PC-3 (cell line): ENCODE data around the gene CASP14. TPM values are rescaled to one million over a fixed set of nuclear protein-coding genes. Genes with fewer than 3 reads are reported as not detected.
A peak's percentile ranks its signal among the peaks of the same experiment; 100 is the strongest.

Experiments
- ATAC-seq: fragments of 200-7000 bp; cut with Tn5 transposase; 2 replicates; pipeline ENCODE4 v1.9.1; 2020; ENCODE audit warnings: mild to moderate bottlenecking, moderate library complexity
- BruUV-seq: library from RNA; stranded (reverse); fragments of 400-500 nt; replicated peaks from 2 replicates; lab custom pipeline; 2021; lab: Mats Ljungman, UMichigan
- CTCF ChIA-PET: fragments of 300-600 bp; sonication (Branson Sonifier 250); formaldehyde crosslinking; loops from one replicate; lab custom pipeline; 2022; ENCODE audit warnings: antibody characterized with exemption; lab: Charles Lee
- POLR2A ChIA-PET: fragments of 300-600 bp; sonication (Branson Sonifier 250); formaldehyde crosslinking; loops from one replicate; lab custom pipeline; 2022; ENCODE audit warnings: antibody characterized with exemption; ENCODE audit not compliant: unreplicated experiment; lab: Charles Lee
- DNase-seq: peaks from one replicate; pipeline ENCODE4 v3.0.0-alpha.2; 2015
- H2AFZ ChIP-seq: fragments of 300-600 bp; sonication (generic); 2 replicates; pipeline ENCODE4 v1.6.0; 2016; ENCODE audit warnings: antibody characterized with exemption, low read length
- H3F3A ChIP-seq: fragments of 300-600 bp; sonication (generic); one replicate; pipeline ENCODE4 v1.6.0; 2017; ENCODE audit warnings: antibody characterized with exemption, low read length, control low read depth, mild to moderate bottlenecking; ENCODE audit not compliant: unreplicated experiment
- H3K27ac ChIP-seq: fragments of 300-600 bp; sonication (generic); 2 replicates; pipeline ENCODE4 v1.5.1; 2016; ENCODE audit warnings: mild to moderate bottlenecking, low read length
- H3K27me3 ChIP-seq: fragments of 300-600 bp; sonication (generic); 2 replicates; pipeline ENCODE4 v1.6.1; 2016; ENCODE audit warnings: low read length, mixed read lengths
- H3K36me3 ChIP-seq: fragments of 300-600 bp; sonication (generic); 2 replicates; pipeline ENCODE4 v1.6.1; 2016; ENCODE audit warnings: low read depth, mixed run types, low read length, mixed read lengths
- H3K4me1 ChIP-seq: fragments of 300-600 bp; sonication (generic); 2 replicates; pipeline ENCODE4 v1.5.1; 2016; ENCODE audit warnings: low read length; ENCODE audit not compliant: insufficient read depth
- H3K4me2 ChIP-seq: fragments of 300-600 bp; sonication (generic); 2 replicates; pipeline ENCODE4 v1.6.0; 2016; ENCODE audit warnings: low read length
- H3K4me3 ChIP-seq: fragments of 300-600 bp; sonication (generic); 2 replicates; pipeline ENCODE4 v1.5.1; 2016; ENCODE audit warnings: mild to moderate bottlenecking, low read length, mixed read lengths
- H3K79me2 ChIP-seq: fragments of 300-600 bp; sonication (generic); 2 replicates; pipeline ENCODE4 v1.6.1; 2017; ENCODE audit warnings: low read length, mixed read lengths
- H3K9ac ChIP-seq: fragments of 300-600 bp; sonication (generic); 2 replicates; pipeline ENCODE4 v1.6.0; 2016; ENCODE audit warnings: mild to moderate bottlenecking, low read length
- H3K9me2 ChIP-seq: fragments of 300-600 bp; sonication (generic); replicated peaks from 2 replicates; pipeline ENCODE4 v1.6.1; 2016; ENCODE audit warnings: mixed run types, low read length, mixed read lengths
- H3K9me3 ChIP-seq: fragments of 300-600 bp; sonication (generic); 2 replicates; pipeline ENCODE4 v1.6.1; 2016; ENCODE audit warnings: low read length, mixed read lengths
- H4K20me1 ChIP-seq: fragments of 300-600 bp; sonication (generic); 2 replicates; pipeline ENCODE4 v1.6.1; 2016; ENCODE audit warnings: low read length, mixed read lengths
- CTCF ChIP-seq: fragments of 300-600 bp; sonication (generic); conservative IDR thresholded peaks from 2 replicates; pipeline ENCODE4 v1.5.1; 2017; ENCODE audit warnings: antibody characterized with exemption, low read depth, mild to moderate bottlenecking, low read length
- EZH2 ChIP-seq: fragments of 300-600 bp; sonication (generic); IDR thresholded peaks from one replicate; pipeline ENCODE4 v1.6.1; 2017; ENCODE audit warnings: antibody characterized with exemption, mild to moderate bottlenecking, low read length; ENCODE audit not compliant: unreplicated experiment
- EZH2phosphoT487 ChIP-seq: fragments of 300-600 bp; sonication (generic); IDR thresholded peaks from 2 replicates; pipeline ENCODE4 v1.6.1; 2018; ENCODE audit warnings: mild to moderate bottlenecking, antibody characterized with exemption, low read length, borderline replicate concordance
- intact Hi-C: fragments of 100-400 bp; cut with micrococcal nuclease; formaldehyde crosslinking; loops from 2 replicates; pipeline ENCODE4 v1.9.0; 2023
- total RNA-seq: library from RNA; depleted of rRNA; stranded (reverse); fragments of >200 nt; gene quantifications from 2 replicates; pipeline ENCODE4 v1.2.3, GENCODE V29; 2014

CASP14 gene
- total RNA-seq, 1 experiment from 2014 or later, result 5.0 TPM

GRCh38 chr19:15104411-15104810, 55.1 kb downstream of the CASP14 start:
- Histone ChIP-seq H3K36me3 (no peaks in the 10 kb centered on the region; the same call in 1 of the 2 replicates), H3K4me2 (no peak overlapping the region), H3K9ac (no peak overlapping the region), H3F3A (no peaks in the 10 kb centered on the region), H3K27ac (no peak overlapping the region), H3K9me3 (0 out of 2 replicates have a peak, but pooled peaks cover 6% of the 10 kb centered on the region), H4K20me1 (no peaks in the 10 kb centered on the region), H3K9me2 (no peaks in the 10 kb centered on the region), H3K27me3 (no peaks in the 10 kb centered on the region), H3K4me1 (peaks cover 5% of the 10 kb centered on the region), H3K79me2 (no peaks in the 10 kb centered on the region), H3K4me3 (no peak overlapping the region), H2AFZ (no peak overlapping the region)
- ChIA-PET CTCF (no interaction called here), POLR2A (no interaction called here)
- TF ChIP-seq CTCF (no peak), EZH2 (no peak), EZH2phosphoT487 (no peak)
- intact Hi-C loops, result no loop called here
- DNase-seq, result no peak
- no TSS peak for BruUV-seq
- no peak for ATAC-seq

DNA sequence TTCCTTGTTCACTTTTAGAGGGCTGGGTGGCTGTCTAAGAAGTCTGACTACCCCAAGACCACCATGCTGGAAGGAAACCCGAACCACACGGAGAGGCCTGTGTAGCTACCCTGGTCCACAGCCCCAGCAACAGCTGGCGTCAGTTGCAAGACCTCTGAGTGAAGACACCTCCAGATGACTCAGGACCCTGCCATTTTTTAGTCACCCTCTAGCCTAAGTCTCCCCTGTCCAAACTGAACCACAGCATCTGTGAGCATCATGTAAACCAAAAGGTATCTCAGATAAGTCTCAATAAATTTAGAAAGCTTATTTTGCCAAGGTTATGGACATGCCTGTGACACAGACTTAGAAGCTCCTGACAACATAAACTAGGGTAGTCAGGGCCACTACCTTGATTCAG, 55.8 kb downstream of the CASP14 start:
- H3K79me2 ChIP-seq, result no peaks in the 10 kb centered on the region
- no peaks in the 10 kb centered on the region for H3F3A ChIP-seq
- H3K9me3 ChIP-seq, result 0 out of 2 replicates have a peak, but pooled peaks cover 6% of the 10 kb centered on the region
- H3K27me3 ChIP-seq, result no peaks in the 10 kb centered on the region
- POLR2A ChIA-PET, result no interaction called here
- no peaks in the 10 kb centered on the region; the same call in 1 of the 2 replicates for H3K36me3 ChIP-seq
- H4K20me1 ChIP-seq, result no peaks in the 10 kb centered on the region
- H3K9ac ChIP-seq, result no peak overlapping the region
- H3K9me2 ChIP-seq, result no peaks in the 10 kb centered on the region
- no peak overlapping the region for H3K27ac ChIP-seq
- no peak overlapping the region for H3K4me2 ChIP-seq
- intact Hi-C loops, result no loop called here
- ATAC-seq, result no peak
- no peak for DNase-seq
- no peak overlapping the region for H3K4me3 ChIP-seq
- H2AFZ ChIP-seq, result no peak overlapping the region
- CTCF ChIA-PET, result no interaction called here
- TF ChIP-seq CTCF (no peak), EZH2 (no peak)
- BruUV-seq, result no TSS peak
- H3K4me1 ChIP-seq, result peaks cover 5% of the 10 kb centered on the region

DNA sequence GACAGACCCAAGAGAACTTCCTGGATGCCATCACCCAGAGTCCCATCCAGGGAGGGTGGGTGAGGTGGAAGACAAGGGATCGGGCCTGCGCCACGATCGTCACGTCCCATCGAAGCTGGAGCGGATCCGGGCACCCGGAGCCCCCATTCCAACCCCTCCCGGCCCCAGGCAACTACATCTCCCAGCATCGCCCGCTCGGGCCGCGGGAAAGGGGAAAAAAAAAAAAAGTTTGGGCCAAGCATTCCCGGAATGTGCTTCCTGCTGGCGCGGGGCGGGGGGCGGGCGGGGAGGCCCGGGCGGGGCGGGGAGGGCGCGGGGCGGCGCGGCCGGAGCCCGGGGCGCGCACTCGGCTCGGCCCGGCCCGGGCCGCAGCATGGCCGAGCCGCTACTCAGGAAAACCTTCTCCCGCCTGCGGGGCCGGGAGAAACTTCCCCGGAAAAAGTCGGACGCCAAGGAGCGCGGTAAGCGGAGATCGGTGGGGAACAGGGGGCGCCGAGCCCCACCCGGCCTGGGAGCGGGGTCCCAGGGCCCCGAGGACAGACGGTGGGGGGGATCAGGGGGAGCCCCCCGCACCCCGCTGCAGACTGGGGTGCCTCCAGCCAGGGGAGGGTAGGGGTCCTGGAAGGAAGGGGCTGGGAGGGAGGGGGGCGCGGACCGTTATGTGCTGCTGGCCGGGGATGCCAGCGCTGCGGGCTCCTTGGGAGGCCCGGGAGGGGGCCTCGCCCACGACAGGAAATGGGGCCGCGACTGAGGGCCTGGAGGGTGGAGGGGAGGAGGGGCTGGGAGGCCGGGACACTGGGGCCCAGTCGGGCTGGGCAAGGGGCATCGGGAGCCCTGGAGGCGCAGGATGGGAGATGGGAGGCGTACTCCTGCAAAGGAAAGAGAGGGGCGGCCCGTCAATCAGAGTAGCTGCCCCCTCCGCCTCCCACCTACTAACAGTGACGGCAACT, 58.1 kb downstream of the CASP14 start, which contains the start of gene SYDE1:
SYDE1 (plus strand) TSS at position 341 of the 950 bp plus-strand sequence; CDS start at position 374, 33 bp downstream.
- TF ChIP-seq CTCF, result no peak
- no peak for TF ChIP-seq EZH2
- no peak for TF ChIP-seq EZH2phosphoT487
- no TSS peak for BruUV-seq
- Histone ChIP-seq H3K36me3 (no peaks in the 10 kb centered on the region; the same call in 1 of the 2 replicates), H3K9me2 (no peaks in the 10 kb centered on the region), H4K20me1 (no peaks in the 10 kb centered on the region), H3K4me1 (peaks cover 5% of the 10 kb centered on the region), H3K27ac (no peak within 1 kb of the TSS), H3K9ac (peak within 1 kb of the TSS; percentile 64), H3F3A (no peaks in the 10 kb centered on the region), H3K9me3 (0 out of 2 replicates have a peak, but pooled peaks cover 6% of the 10 kb centered on the region), H3K79me2 (no peaks in the 10 kb centered on the region), H2AFZ (peak within 1 kb of the TSS; percentile 96), H3K4me2 (peak within 1 kb of the TSS; percentile 95), H3K4me3 (peak within 1 kb of the TSS; percentile 73), H3K27me3 (no peaks in the 10 kb centered on the region)
- POLR2A ChIA-PET, result no interaction called here
- ATAC-seq (peak; percentile 70), DNase-seq (peak; percentile 44)
- CTCF ChIA-PET, result no interaction called here
- intact Hi-C loops, result no loop called here
